Astrocyte of the spinal cord (primary cell): ENCODE results near the gene MAGI2.

Source experiments
- DNase-seq: peaks from one replicate; pipeline ENCODE4 v3.0.0; 2011; ENCODE audit warnings: low read depth, low spot score
- H3K4me3 ChIP-seq: 2 replicates; pipeline ENCODE4 v1.5.1; 2011; ENCODE audit warnings: low read depth, mild to moderate bottlenecking, low read length, moderate library complexity
- in situ Hi-C: cut with HindIII; loops from 2 replicates; pipeline ENCODE4 v1.10.0; 2017; ENCODE audit warnings: low sequenced_read_pairs
- TF ChIP-seq, protein P1 (sequence below): IDR thresholded peaks from 2 replicates; pipeline ENCODE4 v1.5.1; 2012; ENCODE audit warnings: low read depth, mild to moderate bottlenecking, low read length, inconsistent platforms

MAGI2 gene

DNA sequence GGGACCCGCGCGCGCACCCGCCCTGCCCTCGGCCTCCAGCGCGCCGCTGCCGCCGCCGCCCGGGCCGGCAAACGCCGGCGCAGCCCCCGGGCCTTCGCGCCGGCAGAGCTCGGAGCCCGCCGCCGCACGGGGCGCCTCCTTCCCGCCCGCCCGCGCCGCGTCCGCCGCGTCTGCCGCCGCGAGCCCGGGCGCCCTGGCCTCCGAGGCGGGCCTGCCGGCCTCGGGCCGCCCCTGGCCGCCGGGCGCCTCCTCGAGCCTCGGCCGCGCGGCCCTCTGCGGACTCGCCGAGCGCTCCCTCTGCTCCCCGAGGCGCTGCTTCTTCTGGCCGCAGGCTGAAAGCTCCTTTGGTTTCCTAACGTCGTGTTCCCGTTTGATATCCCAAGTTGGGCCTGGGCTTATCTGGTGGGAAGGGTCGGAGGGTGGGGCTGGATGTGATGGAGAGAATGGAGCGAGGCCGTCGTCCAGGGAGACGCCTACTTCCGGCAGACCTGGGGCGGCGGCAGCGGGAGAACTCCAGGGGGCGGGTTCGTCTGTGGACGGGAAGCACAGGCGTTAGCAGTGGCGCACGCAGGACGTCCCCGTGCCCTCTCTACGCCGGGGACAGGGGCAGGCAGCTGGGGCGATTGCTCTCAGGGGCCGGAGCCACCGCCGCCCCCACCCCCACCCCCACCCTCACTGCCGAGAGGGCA, 1433.9 kb downstream of the MAGI2 start:
- H3K4me3 ChIP-seq, result peak overlapping the region; percentile 58
- TF ChIP-seq, protein P1, sequence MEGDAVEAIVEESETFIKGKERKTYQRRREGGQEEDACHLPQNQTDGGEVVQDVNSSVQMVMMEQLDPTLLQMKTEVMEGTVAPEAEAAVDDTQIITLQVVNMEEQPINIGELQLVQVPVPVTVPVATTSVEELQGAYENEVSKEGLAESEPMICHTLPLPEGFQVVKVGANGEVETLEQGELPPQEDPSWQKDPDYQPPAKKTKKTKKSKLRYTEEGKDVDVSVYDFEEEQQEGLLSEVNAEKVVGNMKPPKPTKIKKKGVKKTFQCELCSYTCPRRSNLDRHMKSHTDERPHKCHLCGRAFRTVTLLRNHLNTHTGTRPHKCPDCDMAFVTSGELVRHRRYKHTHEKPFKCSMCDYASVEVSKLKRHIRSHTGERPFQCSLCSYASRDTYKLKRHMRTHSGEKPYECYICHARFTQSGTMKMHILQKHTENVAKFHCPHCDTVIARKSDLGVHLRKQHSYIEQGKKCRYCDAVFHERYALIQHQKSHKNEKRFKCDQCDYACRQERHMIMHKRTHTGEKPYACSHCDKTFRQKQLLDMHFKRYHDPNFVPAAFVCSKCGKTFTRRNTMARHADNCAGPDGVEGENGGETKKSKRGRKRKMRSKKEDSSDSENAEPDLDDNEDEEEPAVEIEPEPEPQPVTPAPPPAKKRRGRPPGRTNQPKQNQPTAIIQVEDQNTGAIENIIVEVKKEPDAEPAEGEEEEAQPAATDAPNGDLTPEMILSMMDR, result peak; percentile 14
- DNase-seq, result peak; percentile 76
- in situ Hi-C loops, result no loop called here

DNA sequence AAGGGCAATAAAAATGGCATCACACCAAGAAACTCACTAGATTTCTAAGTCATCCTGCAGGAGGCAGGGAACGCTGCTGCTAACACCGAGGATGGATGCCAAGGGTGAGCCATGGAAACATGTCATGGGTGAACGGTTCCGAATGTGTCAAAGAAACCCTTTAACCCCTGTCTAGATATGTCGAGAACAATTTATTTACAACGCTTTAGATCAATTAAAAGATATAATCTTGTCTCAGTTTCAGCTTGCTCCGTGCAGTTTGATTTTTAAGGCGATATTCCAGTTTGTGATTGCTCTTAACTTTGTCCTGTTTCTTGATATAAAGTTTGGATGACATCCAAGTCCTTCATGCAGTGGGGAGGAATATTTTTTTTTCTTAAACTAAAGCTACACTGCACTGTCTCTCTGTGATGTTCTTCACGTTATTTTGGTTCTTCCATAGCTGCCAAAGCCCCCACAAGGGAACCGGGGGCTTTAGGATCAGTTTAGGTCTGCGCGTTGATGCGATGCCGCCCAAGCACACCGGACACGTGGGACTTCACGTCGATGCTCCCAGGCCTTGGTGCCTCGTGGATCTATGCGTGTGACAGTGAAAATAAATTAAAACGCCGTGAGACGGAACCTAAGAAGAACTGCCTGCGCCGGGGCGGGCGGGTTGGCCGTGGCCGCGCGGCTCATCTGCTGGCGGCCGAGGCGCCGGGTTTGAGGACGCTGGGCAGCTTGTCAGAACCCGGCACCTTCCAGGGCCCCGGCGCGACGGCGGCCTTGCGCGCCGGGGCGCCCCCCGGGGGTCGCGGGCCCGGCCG, 1434.6 kb downstream of the MAGI2 start:
- TF ChIP-seq, protein P1, result peak; percentile 18
- in situ Hi-C loops, result no loop called here
- H3K4me3 ChIP-seq, result peak overlapping the region; percentile 34
- peak; percentile 45 for DNase-seq

DNA sequence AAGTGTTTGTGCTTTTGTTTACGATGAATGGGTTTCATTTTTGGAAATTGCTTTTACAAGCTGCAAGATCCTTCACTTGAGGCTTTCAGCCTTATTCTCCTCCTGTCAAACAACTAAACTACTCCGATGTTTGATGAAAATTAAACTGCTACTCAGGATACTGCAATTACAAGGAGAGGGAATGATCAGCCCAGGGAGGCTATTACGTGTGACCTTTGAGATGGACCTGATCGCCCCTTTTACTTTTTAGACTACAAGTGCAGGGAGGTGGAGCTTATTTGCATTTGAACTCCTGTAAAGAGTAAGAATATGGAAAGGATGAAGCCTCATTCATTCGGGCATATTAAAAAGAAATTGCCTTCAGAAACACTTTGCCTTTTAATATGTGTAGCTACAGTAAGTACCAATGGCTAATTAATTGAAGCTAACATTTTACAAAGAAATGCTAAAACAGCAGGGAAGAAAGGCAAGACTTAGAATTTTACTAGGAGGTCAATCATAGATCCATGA, 1435.8 kb downstream of the MAGI2 start:
- no peak overlapping the region for H3K4me3 ChIP-seq
- in situ Hi-C loops, result no loop called here
- TF ChIP-seq, protein P1, result no peak

DNA sequence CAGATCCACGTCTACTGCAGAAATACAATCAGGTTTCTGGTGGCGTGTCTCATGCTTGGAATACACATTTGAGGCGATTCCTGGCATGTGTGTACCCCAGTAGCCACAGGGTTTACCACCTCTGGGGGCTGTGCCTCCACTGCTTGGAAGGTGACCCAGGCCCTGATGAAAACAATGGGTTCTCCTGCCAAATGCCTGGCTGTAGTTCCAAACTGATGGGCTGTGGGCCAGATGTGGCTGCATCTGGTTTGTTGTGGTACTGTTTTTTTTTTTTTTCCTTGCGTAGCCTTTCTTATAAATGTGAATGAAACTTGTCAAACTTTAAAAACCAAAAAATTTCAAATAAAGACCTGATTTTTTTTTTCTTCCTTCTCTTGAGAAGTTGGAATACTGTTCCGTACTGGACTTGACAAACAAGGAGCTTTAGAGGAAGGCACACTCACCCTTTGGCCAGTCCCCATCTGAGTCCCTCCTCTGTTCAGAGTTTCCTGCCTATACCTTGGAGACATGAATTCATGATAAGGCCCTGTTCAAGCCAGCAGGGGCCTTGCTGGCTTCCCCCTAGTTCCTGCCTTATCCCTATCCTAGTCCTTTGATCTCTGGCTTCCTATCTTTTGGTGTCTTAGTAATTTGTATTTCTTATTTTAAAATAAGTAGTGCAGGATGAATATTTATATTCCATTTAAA, 1437.8 kb downstream of the MAGI2 start:
- in situ Hi-C loops, result no loop called here
- no peak overlapping the region for H3K4me3 ChIP-seq
- DNase-seq, result no peak
- TF ChIP-seq, protein P1, result no peak

More for the DNA sequence above, 1435.8 kb downstream of the MAGI2 start:
- DNase-seq, result no peak

DNA sequence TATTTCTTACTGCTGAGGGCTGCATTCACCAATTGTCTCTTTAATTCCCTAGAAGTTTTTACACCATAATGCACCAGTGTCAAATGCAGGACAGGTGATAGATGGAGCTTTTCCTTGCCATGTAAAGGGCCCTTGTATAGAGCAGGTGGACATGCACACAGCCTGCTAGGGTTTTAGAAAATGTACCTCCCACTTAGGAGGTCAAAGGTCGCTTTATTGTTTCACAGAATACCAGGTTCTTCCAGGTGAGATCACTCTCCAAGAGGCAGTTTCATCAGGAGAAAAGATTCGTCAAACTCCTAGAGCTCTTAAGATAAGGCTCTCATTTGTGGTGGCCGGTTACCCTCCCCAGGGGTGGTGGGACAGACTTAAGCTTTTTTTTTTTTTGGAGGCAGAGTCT, 1439.1 kb downstream of the MAGI2 start:
- TF ChIP-seq, protein P1, result no peak
- no peak for DNase-seq
- in situ Hi-C loops, result no loop called here
- no peak overlapping the region for H3K4me3 ChIP-seq

DNA sequence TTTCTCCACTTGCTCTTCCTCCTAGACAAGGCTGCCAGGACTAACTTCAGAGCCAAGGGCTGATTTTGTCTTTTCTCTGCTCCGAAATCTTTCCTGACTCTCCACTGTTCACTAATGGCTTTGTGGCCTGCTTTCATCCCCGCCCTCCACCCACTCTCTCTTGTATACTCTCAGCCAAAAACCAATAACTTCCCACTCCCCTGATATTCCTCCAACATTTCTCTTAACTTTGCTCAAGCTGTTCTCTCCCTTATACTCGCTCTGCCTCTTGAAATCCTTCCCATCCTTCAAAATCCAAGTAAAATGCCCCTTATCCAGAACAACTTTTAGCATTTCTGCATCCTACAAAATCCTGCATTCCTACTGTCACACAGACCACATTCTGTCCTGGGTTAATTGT, 1440.1 kb downstream of the MAGI2 start:
- H3K4me3 ChIP-seq, result no peak overlapping the region
- in situ Hi-C loops, result no loop called here
- TF ChIP-seq, protein P1, result no peak
- DNase-seq, result no peak
